GM21367 (cell line): Measurements from ENCODE around the gene CNOT8.
"Not testable (repeated sequence)": the region's sequence is repeated elsewhere in the genome, so short reads cannot be mapped to it uniquely, and the experiment has no call there.

Experiments used
- ATAC-seq: cut with Tn5 transposase; IDR thresholded peaks from one replicate; pipeline ENCODE4 v1.9.1; 2021; ENCODE audit not compliant: unreplicated experiment

CNOT8 gene

GRCh38 chr5:154905601-154906000 lies 47.2 kb downstream of the CNOT8 start:
- not testable (repeated sequence) for ATAC-seq

GRCh38 chr5:154916874-154917273 lies 58.4 kb downstream of the CNOT8 start:
- no peak for ATAC-seq

- ATAC-seq, result no peak
Observed at GRCh38 chr5:154917757-154918156, 59.3 kb downstream of the CNOT8 start.

DNA sequence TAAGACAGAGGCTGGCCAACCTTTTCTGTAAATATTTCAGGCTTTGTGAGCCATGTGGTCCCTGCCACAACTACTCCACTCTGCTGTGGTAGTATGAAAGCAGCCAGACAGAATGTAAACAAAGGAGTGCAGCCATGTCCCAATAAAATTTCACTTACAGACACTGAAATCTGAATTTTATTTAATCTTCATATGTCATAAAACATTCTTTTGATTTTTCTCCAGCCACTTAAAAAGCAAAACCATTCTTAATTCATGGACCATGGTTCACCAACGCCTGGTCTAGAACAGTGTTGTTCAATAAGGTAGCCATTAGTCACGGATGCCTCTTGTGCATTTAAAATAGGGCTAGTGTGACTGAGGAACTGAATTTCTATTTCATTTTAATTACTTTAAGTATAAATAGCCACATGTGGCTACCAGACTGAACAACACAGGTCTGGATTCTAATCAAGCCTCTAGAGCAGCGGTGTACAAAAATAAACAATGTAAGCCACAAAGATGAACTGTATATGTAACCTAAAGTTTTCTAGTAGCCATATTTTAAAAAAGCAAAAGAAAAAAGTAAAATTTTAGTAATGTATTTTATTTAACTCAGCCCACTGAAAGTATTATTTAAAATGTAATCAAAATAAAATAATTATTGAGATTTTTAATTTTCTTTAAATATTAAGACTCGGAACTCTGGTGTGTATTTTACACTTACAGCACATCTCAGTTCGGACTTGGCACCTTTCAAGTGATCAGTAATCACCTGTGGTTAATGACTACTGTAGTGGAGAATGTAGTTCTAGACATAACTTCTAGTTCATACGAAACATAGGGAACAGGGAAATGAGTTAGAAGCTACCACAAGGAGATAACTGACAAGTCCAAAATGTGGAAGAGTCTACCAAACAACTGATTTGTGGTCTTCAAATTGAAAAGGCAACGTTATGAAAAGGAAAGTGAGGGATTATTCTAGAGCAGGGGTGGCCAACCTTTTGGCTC lies 65.3 kb downstream of the CNOT8 start:
- no peak for ATAC-seq
